Measurements from ENCODE around the gene HIP1R.
"Not testable (repeated sequence)": the region's sequence is repeated elsewhere in the genome, so short reads cannot be mapped to it uniquely, and the experiment has no call there.

The HIP1R gene

DNA sequence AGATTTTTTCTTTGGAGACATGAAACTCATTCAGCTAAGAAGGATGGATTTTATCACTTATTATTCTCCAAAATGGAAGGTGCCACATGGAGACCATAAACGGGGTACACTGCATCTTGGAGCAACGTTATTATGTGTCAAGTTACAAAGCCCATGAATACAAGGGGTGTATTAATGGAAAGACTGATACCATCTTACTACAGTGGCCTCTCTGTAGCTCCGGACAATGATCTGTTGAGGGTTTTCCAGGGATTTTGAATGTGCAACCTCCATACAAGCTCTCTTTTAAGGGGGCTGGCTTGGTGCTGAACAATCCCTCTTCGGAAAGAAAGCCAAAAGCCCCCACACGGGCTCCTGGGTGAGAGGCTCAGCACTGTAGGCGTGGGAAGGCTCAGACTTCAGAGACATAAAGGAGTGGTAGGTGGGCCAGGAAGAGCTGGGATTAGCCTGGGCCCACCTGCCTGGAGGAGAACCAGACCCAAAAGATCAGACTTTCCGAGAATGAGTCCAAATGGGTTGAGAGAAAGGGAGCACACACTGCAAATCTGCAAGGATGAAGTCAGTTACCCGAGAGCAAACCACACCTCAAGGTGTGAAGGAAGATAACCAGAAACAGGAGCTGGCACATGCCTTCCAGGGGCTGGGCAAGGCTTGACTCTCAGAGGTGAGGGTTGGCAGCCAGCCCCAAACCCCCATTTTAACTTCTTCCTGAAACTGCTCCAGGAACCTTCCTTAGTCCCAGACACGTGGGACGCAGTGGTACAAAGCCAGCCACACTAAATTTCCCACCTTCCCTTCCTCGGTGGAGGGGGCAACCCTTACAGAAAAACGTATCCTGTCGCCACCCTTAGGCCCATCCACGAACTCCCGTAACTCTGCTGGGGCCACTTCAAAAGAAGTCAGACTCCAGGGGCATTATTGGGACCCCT is 59.2 kb downstream of the HIP1R start:
- no peak for DNase-seq

DNA sequence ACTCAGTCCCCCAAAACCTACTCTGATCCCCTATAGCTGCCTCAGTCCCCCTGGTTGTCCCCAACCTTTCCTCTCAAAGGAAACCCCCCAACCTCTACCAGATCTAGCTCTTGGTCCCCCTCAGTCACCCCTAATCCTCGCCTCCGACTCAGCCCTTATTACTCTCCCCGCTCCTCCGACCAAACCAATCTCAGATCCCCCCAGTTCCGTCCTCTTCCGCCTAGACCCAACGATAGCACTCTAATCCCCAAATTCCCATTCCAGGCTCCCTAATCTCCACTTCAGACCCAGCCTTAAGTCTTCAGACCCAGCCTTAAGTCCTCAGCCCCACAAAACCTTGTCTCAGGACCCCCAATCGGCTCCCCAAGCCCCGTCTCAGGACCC is 60.1 kb downstream of the HIP1R start:
- no peak for DNase-seq

DNA sequence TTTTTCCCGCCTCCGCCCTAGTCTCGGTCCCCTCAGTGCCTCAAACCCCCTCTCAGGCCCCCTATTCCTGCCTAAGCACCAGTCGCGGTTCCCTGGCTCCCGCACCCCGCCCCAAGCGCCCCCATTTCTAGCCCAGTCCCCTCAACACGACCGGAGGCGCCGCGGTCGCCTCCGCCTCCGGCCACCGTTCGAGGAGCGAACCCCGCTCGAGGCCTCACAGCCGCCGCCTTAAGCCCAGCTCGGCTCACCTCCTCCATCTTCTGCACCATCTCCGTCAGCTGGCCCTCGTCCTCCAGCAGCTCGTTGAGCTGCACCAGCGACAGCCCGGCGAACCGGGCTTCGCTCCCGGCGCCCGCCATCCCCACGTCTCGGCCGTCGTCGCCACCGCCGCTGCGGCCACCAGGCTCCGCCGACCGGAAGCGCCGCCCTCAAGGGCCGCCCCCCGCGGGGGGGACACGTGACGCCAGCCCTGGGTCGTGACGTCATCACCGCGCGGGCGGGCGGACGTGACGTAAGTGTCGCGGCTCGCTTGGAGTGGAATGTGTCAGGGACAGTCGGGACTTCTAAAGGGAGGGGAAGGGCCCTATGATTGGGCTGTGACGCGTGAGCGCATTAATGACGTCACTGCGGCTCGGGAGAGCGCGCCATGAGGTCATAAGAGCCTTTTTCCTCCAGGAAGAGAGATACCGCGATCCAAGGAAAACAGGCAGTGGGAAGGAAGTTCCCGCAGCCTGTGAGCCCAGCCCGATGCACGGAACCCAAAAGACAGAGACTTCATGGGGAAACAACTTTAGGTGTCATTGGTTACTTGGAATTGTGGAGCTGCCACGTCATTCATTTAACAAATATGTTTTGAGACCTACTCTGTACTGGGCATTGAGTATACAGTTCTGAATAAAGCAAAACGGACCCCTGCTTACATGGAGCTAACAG is 60.7 kb downstream of the HIP1R start, which contains the start of gene VPS37B:
TSS of gene VPS37B (minus strand) at position 421 of the 933 bp plus-strand sequence. CDS start at position 359, 62 bp downstream.
- DNase-seq, result peak; percentile 74 to 76

DNA sequence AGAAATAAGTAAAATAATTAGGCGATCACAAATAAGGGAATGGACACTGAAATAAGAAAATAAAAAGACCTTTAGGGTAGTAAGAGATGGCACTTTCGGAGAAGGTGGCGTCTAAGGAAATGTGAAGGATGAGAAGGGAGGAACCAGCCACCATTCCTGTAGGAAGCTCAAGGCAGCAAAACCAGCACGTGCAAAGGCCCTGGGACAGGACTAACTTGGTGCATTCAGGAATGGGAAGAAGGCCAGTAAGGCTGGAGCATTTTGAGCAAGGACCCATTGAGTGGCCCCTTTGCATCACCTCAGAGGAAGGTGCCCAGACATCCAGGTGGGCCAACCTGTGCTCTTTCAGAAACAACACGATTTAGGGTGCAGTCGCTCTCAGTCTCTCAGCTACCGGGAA is 61.4 kb downstream of the HIP1R start:
- DNase-seq, result no peak

DNA sequence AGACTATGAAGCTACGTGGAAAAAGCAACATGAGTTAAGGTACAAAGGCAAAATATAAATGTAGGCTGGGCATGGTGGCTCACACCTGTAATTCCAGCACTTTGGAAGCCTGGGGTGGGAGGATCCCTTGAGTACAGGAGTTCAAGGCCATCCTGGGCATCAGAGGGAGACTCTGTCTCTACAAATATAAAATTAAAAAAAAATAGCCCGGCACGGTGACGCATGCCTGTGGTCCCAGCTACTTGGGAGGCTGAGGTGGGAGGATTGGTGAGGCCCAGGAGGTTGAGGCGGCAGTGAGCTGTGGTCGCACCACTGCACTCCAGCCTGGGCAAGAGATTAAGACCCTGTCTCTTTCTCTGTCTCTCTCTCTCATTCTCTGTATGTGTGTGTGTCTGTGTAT is 64.6 kb downstream of the HIP1R start:
- DNase-seq, result no peak

DNA sequence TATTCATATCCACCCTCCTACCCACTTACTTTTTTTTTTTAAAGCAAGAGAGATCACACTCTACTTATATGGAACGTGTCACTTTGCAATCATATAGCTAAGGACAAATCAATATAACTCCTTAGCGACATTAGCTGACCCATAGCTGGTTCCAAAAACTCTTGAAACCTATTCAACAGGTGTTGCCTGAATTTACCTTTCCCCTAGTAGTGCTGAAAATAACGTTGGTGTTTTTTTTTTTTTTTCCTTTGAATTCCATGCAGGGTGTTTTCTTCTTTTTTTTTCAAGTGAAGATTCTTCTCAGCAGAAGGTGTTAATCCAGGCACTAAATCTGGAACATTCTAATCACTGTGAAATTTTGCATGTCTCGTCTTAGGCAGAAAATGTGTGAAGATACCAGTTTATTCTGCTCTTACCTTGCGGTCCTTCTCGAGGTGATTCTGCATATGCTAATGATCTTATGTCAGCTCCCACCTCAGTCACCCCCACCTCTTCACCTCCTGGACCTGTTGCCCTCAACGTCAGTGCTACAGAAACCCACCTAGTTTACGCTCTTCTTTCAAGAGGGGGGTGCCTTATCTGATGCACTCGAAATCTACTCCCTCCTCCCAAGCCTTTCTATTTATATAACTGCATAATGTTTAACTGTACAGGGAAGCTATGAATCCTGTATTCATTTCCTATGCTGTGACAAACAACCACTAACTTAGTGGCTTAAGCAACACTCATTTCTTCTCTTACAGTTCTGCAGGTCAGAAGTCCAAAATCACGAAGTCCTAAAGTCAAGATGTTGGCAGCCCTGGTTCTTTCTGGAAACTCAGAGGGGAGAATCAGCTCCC is 67.8 kb downstream of the HIP1R start:
- DNase-seq, result no peak

DNA sequence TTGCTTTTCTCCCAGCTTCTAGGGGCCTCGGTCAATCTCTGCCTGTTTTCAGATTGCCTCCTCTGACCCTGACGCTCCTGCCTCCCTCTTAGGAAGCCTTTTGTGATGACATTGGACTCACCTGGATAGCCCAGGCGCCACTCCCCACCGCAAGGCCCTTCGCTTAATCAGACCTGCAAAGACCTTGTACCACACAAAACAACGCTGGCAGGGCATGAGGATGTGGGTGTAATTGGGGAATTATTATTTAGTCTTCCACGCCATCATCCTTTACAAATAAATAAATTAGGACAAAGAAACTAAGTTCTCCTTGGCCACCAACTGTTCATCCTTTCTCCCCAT is 68.4 kb downstream of the HIP1R start:
- no peak for DNase-seq

DNA sequence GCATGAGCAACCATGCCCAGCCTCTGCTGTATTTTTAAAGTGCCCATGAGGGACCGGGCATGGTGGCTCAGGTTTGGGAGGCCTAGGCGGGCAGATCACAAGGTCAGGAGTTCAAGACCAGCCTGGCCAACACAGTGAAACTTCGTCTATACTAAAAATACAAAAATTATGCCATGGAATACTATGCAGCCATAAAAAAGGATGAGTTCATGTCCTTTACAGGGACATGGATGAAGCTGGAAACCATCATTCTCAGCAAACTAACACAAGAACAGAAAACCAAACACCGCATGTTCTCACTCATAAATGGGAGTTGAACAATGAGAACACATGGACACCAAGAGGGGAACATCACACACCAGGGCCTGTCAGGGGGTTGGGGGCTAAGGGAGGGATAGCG is 70.0 kb downstream of the HIP1R start:
- not testable (repeated sequence) for DNase-seq

DNA sequence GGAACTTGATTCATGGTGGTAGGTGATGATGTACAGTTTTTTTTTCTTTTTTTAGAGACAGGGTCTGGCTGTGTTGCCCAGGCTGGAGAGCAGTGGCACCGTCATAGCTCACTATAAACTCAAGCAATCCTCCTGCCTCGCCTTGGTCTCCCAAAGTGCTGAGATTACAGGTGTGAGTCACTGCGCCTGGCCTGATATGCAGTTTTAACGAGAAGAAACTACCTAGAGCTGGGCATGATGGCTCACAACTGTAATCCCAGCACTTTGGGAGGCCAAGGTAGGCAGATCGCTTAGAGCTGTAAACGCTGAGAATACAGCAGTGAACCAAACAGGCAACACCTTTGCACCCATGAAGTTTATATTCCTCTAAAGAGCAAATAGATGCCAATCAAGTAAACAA is 73.7 kb downstream of the HIP1R start:
- no peak for DNase-seq

DNA sequence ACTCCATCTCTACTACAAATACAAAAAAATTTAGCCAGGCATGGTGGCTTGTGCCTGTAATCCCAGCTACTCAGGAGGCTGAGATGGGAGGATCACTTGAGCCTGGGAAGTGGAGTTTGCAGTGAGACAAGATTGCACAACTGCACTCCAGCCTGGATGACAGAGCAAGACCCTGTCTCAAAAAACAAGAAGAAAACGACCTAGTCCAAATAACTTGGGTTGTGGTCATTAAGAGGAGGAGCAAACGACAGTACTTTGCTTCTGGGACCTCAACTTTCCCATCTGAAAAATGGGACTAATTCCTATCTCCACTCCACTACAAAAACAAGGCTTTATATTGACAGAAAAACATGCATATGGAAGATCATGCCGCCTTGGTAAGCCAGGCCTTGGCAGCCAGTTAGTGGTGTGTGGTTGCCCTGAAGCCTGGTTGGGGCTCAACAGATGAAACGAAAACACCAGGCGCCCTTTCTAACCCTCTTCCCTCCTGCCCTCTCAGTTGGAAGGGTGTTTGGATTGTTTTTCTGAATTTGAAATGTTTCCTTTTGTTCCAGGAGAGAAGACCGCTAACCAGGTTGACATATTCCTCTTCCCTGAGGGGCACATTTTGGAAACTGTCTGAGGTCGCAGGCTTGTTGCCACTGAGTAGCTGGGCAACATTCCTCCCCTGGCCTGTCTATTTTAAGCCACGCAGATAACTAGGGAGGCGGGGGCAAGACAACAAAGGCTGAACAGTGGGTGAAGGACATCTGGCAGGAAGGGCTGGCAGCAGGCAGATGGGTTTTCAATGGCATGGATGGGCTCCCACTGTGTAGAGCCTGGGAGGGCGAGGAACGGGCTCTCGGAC is 74.4 kb downstream of the HIP1R start:
- DNase-seq, result no peak

All from NCI-H187 (cell line).